ENCODE measurements around the gene C19orf25. TPM values are rescaled to one million over a fixed set of nuclear protein-coding genes. Genes with fewer than 3 reads are reported as not detected.
"Not testable (repeated sequence)": the region's sequence is repeated elsewhere in the genome, so short reads cannot be mapped to it uniquely, and the experiment has no call there.

The C19orf25 gene
- 24.3 TPM for polyA plus RNA-seq (2013, experiment 1 of 2; ENCODE audit: insufficient read length)
- polyA plus RNA-seq (2013, experiment 2 of 2; ENCODE audit: insufficient read length), result 24.0 TPM

DNA sequence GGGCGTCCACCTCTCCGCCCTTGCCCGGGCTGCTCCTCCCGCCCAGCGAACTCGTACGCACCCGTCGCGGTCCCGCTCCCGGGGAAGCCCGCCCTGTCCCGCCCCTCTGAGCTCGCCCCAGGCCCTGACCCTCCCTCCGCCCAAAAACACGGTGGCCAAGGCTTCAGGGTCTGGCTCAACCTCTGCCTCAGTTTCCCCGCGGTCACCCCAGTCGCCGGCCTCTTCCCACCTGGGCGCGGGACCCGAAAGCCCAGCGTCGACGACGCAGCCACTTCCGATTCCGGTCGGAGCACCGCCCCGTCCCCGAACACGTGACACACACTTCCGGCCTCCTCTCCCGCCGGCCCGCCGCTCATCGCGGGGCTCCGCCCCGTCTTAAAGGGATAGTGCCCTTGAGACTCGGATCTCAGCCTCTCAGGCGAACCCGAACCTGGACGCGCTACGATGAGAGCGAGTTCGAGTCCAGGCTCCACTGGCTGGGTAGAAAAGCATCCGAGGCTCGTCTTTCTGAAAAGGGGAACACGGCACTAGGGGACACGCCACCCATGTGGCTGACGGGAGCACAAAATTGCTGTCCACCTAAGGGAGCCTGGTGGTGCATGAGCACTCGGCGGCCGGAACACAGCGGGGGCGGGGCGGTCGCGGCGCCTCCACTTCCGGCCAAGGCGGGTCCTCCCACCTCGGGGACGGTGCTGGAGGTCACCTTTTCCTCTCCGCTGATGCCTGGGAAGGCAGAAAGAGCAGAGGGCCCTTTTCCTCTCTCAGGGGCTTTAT lies at the start of gene C19orf25:
TSS of gene C19orf25 (minus strand) at position 282 of the 774 bp plus-strand sequence. CDS start 312 bp downstream, outside the sequence.
- DNase-seq, result peak; percentile 93

DNA sequence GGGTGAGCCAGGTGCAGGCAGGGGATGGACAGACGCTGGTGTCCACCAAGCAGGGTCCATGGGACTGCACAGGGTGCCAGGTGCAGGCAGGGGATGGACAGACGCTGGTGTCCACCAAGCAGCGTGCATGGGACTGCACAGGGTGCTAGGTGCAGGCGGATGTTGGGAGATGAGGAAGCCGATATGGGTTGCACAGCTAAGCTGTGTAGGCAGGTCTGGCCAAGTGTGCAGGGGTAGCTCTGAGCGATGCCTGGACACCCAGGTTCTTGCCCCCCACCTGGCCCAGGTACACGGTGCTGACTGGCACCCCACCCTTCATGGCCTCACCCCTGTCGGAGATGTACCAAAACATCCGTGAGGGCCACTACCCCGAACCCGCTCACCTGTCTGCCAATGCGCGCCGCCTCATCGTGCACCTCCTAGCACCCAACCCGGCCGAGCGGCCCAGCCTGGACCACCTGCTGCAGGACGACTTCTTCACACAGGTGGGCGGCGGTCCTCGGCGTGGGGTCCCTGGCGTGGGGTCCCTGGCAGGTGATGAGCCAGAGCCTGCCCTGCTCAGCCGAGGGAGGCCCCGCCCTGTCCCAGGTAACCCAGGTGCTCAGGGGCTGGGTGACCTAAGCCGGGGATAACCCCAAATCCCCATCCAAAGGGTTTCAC lies 48.8 kb upstream of the C19orf25 start:
- DNase-seq, result no peak

DNA sequence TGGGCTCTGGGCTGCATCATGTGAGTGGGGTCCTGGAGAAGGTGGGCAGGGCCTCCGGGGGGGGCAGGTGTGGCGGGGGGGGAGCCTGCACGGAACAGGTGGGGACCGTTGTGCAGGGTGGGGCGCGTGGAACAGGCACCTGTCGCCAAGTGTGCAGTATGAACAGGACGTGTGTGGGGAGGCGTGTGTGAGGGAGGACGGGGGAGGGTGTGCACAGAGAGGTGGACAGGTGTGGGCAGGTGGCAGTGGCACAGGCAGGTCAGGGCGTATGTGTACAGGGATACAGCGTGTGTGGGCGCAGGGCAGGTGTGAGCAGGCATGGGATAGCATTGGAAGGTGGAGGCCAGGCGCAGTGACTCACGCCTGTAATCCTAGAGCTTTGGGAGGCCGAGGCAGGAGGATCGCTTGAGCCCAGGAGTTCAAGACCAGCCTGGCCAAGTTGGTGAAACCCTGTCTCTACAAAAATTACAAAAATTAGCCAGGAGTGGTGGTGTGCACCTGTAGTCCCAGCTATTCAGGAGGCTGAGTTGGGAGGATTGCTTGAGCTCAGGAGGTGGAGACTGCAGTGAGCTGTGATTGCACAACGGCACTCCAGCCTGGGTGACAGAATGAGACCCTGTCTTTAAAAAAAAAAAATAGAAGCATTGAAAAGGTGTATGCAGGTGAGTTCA lies 48.1 kb upstream of the C19orf25 start:
- no peak for DNase-seq

DNA sequence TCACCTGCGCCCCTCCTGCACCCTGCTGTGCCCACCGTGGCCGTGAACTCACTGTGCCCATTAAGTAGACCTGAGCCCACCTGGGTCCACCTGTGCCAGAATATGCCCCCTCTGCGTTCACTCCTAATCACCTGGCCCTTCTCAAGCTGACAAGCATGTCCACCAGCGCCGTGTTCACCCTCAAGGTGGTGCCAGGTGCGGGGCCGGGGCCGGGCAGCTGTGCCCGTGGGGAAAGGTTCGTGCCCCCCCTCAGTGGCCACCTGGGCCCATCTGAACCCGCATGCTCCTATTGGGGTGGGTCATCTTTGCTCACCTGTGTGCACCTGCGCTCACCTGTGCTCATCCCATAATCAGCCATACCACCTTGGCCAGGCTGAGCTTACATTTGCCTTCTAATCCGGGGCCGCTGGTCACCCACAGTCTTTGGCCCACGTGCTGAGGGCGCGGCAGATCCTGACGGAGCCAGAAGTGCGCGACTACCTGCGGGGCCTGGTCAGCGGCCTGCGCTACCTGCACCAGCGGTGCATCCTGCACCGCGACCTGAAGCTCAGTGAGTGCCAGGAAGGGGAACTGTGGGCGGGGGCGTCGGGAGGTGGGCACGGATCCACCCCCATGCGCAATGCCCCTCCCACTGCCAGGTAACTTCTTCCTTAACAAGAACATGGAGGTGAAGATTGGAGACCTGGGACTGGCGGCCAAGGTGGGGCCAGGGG lies 47.2 kb upstream of the C19orf25 start:
- DNase-seq, result no peak

DNA sequence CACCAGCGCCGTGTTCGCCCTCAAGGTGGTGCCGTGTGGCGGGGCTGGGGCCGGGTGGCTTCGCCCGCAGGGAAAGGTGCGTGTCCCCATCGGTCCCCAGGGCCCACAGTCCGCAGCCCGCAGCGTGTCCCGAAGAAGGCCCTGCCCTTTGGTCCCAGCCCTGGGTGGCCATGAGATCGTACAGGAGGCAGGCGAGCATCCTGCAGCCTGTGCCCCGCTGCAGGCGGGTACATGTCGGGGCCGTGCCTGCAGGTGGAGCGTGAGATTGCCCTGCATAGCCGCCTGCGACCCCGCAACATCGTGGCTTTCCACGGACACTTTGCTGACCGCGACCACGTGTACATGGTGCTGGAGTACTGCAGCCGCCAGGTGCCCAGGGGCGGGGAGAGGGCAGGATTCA lies 46.3 kb upstream of the C19orf25 start:
- no peak for DNase-seq

DNA sequence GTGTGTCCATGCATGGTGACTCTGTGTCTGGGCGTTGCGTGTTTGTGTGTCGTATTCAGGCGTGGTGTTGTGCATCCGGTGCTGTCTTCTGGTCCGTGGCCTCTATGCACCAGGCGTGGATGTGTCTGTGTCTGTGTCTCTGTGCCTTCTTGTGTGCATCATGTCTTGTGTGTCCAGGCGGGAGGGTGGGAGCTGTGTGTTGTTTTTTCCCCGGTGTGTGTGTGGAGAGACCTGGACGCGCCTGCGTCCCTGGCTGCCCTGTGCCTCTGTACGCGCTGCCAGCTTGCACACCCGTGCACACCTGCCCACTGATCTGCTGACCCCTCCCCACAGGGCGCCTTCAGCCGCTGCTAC lies 45.9 kb upstream of the C19orf25 start:
- no peak for DNase-seq

DNA sequence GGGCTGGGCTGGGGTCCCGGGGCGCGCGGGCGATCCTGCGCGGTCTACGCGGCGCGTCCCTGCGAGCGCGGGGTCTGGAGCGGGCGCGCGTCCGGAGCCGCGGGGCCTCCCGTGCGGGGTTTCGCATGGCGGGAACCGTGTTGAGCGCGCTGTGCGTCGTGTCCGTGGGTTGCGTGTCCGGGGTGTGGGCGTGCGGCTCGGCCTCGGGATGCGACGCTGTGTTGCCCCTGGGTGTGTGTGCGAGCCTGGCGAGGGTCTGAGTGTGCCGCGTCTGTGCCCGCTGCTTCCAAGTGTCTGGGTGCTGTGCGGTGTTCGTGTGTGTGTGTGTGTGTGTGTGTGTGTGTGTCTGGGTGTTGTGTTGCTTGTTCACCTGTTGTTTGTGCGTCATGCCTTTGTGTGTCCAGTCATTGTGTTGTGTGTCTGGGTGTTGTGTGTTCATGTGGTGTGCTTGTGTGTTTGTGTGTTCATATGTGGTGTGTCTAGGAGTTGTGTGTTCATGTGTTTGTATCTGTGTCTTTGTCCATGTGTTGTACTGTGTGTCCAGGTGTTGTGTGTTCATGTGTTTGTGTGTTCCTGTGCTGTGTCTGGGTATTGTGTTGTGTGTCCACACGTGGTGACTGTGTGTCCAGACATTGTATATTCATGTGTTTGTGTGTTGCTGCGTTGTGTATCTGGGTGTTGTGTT lies 45.4 kb upstream of the C19orf25 start:
- DNase-seq, result no peak

DNA sequence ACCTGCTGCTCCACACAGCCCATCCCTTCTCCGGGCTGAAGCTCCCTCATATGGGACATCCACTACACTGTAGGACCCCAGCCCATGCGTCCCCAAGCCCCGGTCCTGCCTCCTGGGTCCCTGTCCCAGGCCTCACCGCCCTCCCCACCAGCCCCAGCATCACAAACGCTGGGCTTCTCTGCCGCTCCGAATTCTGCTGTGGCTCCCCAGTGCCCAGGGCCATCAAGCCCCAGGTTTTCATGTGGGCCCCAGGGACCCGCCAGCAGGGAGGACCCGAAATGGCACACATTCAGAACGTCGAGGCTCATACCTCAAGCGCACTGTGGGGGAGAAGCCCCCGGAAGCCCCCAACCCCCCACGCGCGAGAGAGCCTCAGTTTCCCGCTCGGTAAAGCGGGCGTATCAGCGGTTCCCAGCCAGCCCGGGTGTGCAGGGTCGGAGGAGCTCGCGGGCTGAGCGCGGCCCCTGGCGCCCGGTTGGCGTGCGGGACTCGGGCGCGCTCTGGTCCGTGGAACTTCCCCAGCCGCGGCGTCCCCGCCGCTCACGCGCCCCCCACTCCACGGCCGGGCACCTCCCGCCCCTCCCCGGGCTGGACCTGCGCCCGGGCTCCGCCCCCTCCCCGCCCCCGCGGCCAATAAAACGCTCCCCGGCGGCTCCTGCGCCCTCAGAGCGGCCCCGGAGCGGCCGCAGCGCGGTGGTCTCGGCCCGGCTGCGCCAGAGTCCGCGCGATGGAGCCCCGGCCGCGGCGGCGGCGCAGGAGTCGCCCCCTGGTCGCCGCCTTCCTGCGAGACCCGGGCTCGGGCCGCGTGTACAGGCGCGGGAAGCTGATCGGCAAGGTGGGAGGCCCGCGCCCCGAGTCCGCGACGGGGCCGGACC lies 44.6 kb upstream of the C19orf25 start, which contains the start of gene PLK5:
TSS of gene PLK5 (plus strand) at position 666 of the 875 bp plus-strand sequence. CDS start 2,920 bp downstream, outside the sequence.
- no peak for DNase-seq

DNA sequence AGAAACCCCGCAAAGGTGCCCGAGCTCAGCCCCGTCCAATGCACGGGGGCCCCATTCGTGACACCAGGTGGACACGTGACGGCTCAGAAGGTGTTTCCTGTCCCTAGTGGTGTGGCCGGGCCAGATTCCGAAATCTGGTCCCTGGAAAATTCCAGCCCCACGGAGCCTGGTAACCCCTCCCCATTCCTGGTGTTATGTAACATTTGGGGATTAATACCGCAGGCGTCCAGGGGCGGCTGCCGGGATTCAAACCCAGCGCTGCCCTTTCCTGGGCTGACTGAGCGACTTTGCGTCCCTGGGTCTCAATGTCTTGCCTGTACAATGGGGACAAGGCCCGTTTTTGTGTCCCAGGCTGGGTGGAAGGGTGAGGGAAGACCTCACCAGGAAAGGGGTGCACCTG lies 43.8 kb upstream of the C19orf25 start:
- no peak for DNase-seq

DNA sequence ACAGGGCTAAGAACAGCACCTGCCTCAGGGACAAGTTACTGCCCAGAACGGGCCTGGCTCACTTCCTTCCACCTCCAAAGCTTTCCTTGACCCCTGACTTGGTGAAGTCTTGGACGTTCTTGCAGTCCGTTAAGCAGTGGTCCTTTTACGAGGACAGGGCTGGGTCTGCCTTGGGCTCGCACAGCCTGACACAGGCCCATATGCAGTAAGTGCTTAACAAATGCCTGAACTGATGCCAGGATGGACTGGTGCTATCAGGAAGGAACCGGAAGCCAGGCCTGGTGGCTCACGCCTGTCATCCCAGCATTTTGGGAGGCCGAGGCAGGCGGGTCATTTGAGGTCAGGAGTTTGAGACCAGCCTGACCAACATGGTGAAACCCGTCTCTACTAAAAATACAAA lies 43.0 kb upstream of the C19orf25 start:
- no peak for DNase-seq

DNA sequence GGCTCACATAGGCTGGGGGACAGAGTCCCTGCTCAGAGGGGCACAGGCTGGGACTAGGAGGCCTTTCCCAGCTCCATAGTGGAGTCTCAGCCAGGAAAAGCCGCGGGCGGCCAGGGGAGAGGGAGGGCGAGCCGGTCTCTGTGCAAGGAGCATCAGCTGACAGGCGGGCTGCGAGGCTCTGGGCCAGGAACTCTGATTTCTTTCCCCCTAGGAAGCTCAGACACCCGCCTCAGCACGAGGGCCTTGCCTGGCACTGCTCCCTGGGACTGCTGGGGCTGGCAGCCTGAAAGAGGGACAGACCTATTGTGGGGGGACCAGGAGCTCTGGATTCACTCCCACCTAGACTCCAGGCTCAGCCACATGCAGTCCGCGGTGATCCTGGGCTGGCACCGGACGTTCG lies 42.6 kb upstream of the C19orf25 start:
- DNase-seq, result no peak

DNA sequence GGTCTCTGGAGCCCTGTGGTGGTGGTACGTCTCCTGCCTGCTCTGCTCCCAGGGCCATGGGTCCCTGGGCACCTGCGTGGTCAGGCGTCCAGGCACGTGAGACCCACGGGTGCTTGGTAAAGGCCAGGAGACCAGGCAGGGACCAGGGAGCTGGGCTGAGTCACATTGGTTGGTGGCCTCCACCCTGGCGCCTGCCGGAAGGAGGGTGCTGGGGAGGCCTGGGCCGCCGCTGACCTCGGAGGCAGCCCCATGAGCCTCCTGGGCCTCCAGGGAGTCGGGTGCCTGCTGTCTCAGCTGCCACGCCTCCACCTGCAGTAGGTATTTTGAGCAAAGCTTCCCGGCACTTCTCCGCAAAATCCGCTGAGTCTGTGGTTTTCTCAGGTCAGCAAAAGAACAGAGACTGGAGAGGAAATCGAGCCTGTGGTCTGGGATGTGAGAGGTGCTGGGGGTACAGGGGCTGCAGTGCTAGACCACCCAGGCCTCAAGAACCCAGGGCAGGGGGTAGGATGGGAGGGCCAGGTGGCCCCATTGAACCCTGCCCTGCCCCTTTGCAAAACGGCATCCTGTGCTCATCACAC lies 41.3 kb upstream of the C19orf25 start:
- no peak for DNase-seq

DNA sequence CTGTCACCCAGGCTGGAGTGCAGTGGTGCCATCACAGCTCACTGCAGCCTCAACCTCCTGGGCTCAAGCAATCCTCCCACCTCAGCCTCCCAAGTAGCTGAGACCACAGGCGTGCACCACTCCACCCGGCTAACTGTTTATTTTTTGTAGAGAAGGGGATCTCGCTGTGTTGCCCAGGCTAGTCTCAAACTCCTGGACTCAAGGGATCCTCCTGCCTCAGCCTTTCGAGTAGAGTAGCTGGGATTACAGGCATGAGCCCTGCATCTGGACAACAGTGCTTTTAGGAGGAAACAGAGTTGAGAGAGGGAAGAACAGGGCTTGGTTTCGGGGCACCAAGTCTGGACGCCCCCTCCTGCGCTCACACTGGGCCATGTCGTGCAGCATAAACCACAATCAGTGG lies 40.8 kb upstream of the C19orf25 start:
- not testable (repeated sequence) for DNase-seq

DNA sequence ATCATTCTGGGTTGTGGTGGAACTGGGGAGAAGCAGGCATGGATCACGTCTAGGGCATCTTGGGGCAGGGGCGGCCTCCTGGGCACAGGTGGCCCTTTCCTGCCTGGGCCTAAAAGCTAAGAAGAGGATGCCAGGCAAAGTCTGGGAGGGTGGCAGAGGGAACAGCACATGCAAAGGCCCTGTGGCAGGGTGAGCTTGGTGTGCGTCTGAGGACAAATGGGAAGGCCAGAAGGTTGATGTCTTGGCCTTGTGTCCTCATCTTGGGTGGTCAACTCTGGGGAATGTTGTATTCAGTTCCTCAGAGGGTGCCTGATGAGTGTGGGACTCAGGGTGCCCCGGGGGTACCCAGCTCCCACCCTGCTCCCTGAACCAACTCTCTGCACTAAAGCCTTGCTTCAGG lies 39.5 kb upstream of the C19orf25 start:
- DNase-seq, result no peak

DNA sequence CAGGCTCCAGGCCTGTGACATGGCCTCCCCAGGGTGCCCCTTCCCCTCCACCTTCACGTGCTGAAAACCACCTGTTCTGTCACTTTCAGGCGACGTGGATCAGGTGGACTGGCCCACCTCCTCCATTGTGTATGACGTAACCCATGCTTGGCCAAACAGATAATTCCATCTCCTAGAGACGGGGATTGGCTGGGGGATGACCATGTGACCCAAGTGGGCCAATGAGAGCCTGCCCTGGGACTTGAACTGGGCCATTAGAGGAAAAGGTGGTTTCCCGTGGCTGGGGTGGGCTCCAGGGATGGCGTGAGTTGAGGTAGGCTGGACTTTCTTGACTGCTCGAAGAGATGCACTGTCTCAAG lies 37.4 kb upstream of the C19orf25 start:
- DNase-seq, result no peak

DNA sequence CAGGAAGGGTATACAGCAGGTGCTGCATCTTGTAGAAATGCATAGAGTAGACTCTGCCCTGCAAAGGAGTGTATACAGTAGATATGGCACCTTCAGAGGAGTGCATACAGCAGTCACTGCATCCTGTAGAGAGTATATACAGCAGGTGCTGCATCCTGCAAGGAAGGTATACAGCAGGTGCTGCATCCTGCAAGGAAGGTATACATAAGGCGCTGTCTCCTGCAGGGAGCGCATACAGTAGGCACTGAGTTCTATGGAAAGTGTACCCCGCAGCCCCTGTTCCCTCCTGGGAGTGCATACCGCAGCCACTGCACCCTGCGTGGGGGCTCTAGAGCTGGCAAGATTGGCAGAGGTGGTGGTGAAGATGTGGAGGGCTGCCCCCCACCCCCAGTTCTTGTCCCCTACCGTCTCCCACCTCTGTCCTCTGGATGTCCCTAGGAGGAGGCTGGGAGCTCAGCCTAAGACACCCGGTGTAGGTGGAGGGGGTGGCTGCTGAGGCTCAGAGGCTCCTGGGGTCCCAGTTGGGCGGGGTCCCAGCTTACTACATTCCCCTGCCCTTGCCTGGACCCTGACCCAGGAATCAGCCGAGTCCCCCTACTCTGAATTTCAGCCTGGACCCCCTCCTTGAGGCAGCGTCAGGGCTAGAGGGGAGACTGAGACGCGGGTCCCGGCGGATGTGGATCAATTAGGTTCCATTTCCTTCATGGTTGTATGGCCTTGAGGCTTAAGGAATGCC lies 36.1 kb upstream of the C19orf25 start:
- no peak for DNase-seq

DNA sequence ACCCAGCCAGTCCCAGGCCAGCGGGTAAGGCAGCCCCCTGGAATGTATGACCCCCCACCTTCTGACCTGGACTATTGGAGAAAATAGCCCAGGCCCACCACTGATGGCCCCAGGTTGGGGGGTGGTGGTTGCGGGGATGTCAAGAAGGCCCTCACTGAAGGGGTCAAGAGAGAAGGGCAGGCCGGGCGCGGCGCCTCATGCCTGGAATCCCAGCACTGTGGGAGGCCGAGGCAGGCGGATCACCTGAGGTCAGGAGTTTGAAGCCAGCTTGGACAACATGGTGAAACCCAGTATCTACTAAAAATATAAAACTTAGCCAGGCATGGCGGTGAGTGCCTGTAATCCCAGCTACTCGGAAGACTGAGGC lies 35.3 kb upstream of the C19orf25 start:
- no peak for DNase-seq

DNA sequence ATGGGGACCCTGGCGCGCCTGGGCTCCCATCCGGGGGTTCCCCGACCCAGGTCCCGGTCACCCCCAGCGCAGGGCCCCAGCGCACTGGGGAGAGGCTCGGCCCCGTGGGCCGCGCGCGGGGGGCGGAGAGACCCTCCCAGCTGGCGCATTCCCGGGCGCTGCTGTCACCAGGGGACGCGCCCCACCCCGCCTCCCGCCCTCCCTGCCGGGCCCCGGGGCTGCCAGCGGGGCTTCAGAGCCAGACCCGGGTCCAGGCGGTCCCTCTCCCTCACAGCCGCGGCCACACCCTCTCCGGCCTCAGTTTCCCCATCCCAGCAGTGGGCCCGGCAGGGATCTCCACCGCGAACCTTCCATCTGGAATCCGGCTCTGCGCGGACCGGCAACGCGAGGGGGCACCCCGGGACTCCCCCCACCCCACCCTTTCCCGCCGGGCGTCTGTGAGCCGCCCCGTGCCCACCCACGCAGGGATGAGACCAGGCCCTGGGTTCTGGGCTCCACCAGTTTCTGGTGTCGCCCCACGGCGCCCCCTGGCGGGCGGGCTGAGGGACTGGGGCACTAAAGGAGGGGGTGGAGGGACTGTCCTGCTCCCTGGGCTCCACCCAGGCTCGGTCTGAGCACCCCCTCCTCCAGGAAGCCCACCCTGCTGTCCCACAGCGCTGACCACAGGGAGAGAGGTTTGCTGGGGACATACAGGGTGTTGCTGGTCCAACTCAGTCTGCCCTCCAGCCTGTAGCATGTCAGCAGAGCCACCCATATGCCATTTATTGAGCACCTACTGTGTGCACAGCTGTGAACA lies 34.7 kb upstream of the C19orf25 start:
- peak; percentile 55 for DNase-seq

Data from fibroblast of skin of abdomen (primary cell).